Measurements from ENCODE around the gene ENPP1.

The ENPP1 gene

GRCh38 chr6:131782764-131783163, 25.1 kb upstream of the ENPP1 start (continued):
- TF ChIP-seq PATZ1 (CRISPR knock-in tag; IDR thresholded peaks at IDR 0.05; ENCODE audit: borderline replicate concordance): no peak
- no peak for TF ChIP-seq TOX (CRISPR knock-in tag; IDR thresholded peaks at IDR 0.05; ENCODE audit: borderline replicate concordance)
- TF ChIP-seq ZFP30 (CRISPR knock-in tag; IDR thresholded peaks at IDR 0.05): no peak
- TF ChIP-seq PPARA (CRISPR knock-in tag; IDR thresholded peaks at IDR 0.05; ENCODE audit: borderline replicate concordance): no peak

GRCh38 chr6:131784561-131784960, 23.3 kb upstream of the ENPP1 start:
- TF ChIP-seq TCF4 (CRISPR knock-in tag; IDR thresholded peaks at IDR 0.05; ENCODE audit: borderline replicate concordance) (no peak), CSRNP3 (CRISPR knock-in tag; IDR thresholded peaks at IDR 0.05) (no peak), ZNF565 (CRISPR knock-in tag; conservative IDR thresholded peaks at IDR 0.05; ENCODE audit: low read depth) (no peak), ISL1 (CRISPR knock-in tag; IDR thresholded peaks at IDR 0.05) (no peak), TOX (CRISPR knock-in tag; IDR thresholded peaks at IDR 0.05; ENCODE audit: borderline replicate concordance) (no peak), POU6F1 (CRISPR knock-in tag; IDR thresholded peaks at IDR 0.05; ENCODE audit: borderline replicate concordance, low read depth) (no peak), PPARA (CRISPR knock-in tag; IDR thresholded peaks at IDR 0.05; ENCODE audit: borderline replicate concordance) (no peak)
- ATAC-seq: no peak

GRCh38 chr6:131787079-131787478, 20.7 kb upstream of the ENPP1 start:
- TF ChIP-seq TOX (CRISPR knock-in tag; IDR thresholded peaks at IDR 0.05; ENCODE audit: borderline replicate concordance) (no peak), SNAI2 (CRISPR knock-in tag; IDR thresholded peaks at IDR 0.05) (no peak), OSR1 (CRISPR knock-in tag; IDR thresholded peaks at IDR 0.05) (no peak), ZNF8 (CRISPR knock-in tag; IDR thresholded peaks at IDR 0.05) (no peak), ZFP30 (CRISPR knock-in tag; IDR thresholded peaks at IDR 0.05) (no peak), ZNF70 (CRISPR knock-in tag; IDR thresholded peaks at IDR 0.05) (no peak), PPARA (CRISPR knock-in tag; IDR thresholded peaks at IDR 0.05; ENCODE audit: borderline replicate concordance) (no peak), TSHZ2 (CRISPR knock-in tag; IDR thresholded peaks at IDR 0.05) (no peak)
- ATAC-seq: no peak

GRCh38 chr6:131787766-131788712, 19.8 kb upstream of the ENPP1 start:
- no peak for ATAC-seq
- TF ChIP-seq ARNTL (CRISPR knock-in tag; IDR thresholded peaks at IDR 0.05; ENCODE audit: borderline replicate concordance, low read depth) (no peak), ZFP3 (CRISPR knock-in tag; IDR thresholded peaks at IDR 0.05) (no peak), GLIS3 (CRISPR knock-in tag; IDR thresholded peaks at IDR 0.05) (no peak), ZNF70 (CRISPR knock-in tag; IDR thresholded peaks at IDR 0.05) (no peak), BACH2 (CRISPR knock-in tag; IDR thresholded peaks at IDR 0.05; ENCODE audit: borderline replicate concordance) (no peak), PATZ1 (CRISPR knock-in tag; IDR thresholded peaks at IDR 0.05; ENCODE audit: borderline replicate concordance) (no peak), TSHZ2 (CRISPR knock-in tag; IDR thresholded peaks at IDR 0.05) (no peak), ZC3H10 (CRISPR knock-in tag; IDR thresholded peaks at IDR 0.05) (no peak)

All from SK-N-SH treated with all-trans-retinoic acid at 6 μM for 48 hours (cell line).